Occipital lobe (tissue), 2 donors: Measurements from ENCODE around the gene STK16. TPM values are rescaled to one million over a fixed set of nuclear protein-coding genes. Genes with fewer than 3 reads are reported as not detected.

Experiments
- small RNA-seq: library from RNA; depleted of rRNA; stranded (forward); fragments of <200 nt; gene quantifications from one replicate; pipeline ENCODE3, GENCODE V24; 2014
- total RNA-seq: library from RNA; depleted of rRNA; stranded (reverse); fragments of >200 nt; gene quantifications from one replicate; pipeline ENCODE4 v1.2.3, GENCODE V29; 2014

The STK16 gene
- total RNA-seq, 1 donor from 2014 or later: 15.4 TPM

Small RNAs within 50 kb of the gene (small RNA-seq; reads per million reads assigned to genes)
- gene MIR153-1: 7.0 reads per million, percentile 91 among the genes with 10 or more reads in this experiment

Other genes starting within 250 kb of the STK16 start
- 0.16 TPM for gene CFAP65, start 204.0 kb upstream of the STK16 start, total RNA-seq
- 0.16 TPM for gene IHH, start 184.6 kb upstream of the STK16 start, total RNA-seq
- gene NHEJ1, start 84.7 kb upstream of the STK16 start, total RNA-seq: 9.2 TPM
- 0.31 TPM for gene SLC23A3, start 75.5 kb upstream of the STK16 start, total RNA-seq
- gene CNPPD1, start 68.6 kb upstream of the STK16 start, total RNA-seq: 39.3 TPM
- gene RETREG2, start 67.2 kb upstream of the STK16 start, total RNA-seq: 73.8 TPM
- gene ZFAND2B, start 38.7 kb upstream of the STK16 start, total RNA-seq: 14.5 TPM
- gene ABCB6, start 26.5 kb upstream of the STK16 start, total RNA-seq: 32.0 TPM
- gene ATG9A, start 15.8 kb upstream of the STK16 start, total RNA-seq: 24.5 TPM
- 40.4 TPM for gene ANKZF1, start 15.7 kb upstream of the STK16 start, total RNA-seq
- gene GLB1L, start within 50 bp of the STK16 start, total RNA-seq: 2.7 TPM
- not detected for gene TUBA4B, start 7.8 kb downstream of the STK16 start, total RNA-seq
- 2.7 TPM for gene TUBA4A, start 8.4 kb downstream of the STK16 start, total RNA-seq
- 73.2 TPM for gene DNAJB2, start 33.9 kb downstream of the STK16 start, total RNA-seq
- gene PTPRN, start 63.9 kb downstream of the STK16 start, total RNA-seq: 32.6 TPM
- gene RESP18, start 87.3 kb downstream of the STK16 start, total RNA-seq: not detected
- 17.5 TPM for gene DNPEP, start 142.4 kb downstream of the STK16 start, total RNA-seq
- gene DES, start 172.9 kb downstream of the STK16 start, total RNA-seq: 2.3 TPM
- gene SPEG, start 189.4 kb downstream of the STK16 start, total RNA-seq: 14.2 TPM